Fibroblast of lung (primary cell): ENCODE results near the gene SLC25A25. TPM values are rescaled to one million over a fixed set of nuclear protein-coding genes. Genes with fewer than 3 reads are reported as not detected.

Experiments
- DNase-seq, 2 donors: peaks; one replicate each; pipeline versions ENCODE4 v3.0.0 to v3.0.0-alpha.2; 2010; ENCODE audit warnings: low read depth in 2 of 2
- H2AFZ ChIP-seq: 2 replicates; pipeline ENCODE4 v1.5.1; 2012; ENCODE audit warnings: low read length, control low read depth, inconsistent platforms
- H3K27ac ChIP-seq: 2 replicates; pipeline ENCODE4 v1.5.1; 2011; ENCODE audit warnings: low read length, control low read depth; ENCODE audit not compliant: insufficient read depth
- H3K27me3 ChIP-seq: 2 replicates; pipeline ENCODE4 v1.5.1; 2011; ENCODE audit warnings: mild to moderate bottlenecking, low read length; ENCODE audit not compliant: control insufficient read depth, insufficient read depth
- H3K36me3 ChIP-seq: 2 replicates; pipeline ENCODE4 v1.5.1; 2011; ENCODE audit warnings: low read length; ENCODE audit not compliant: control insufficient read depth, insufficient read depth
- H3K4me1 ChIP-seq: 2 replicates; pipeline ENCODE4 v1.5.1; 2011; ENCODE audit warnings: low read length; ENCODE audit not compliant: control insufficient read depth, insufficient read depth; ENCODE audit errors: extremely low read depth
- H3K4me2 ChIP-seq: 2 replicates; pipeline ENCODE4 v1.5.1; 2011; ENCODE audit warnings: low read length, control low read depth; ENCODE audit not compliant: insufficient read depth; ENCODE audit errors: extremely low read depth
- H3K4me3 ChIP-seq, 4 experiments: fragments of 200-600 bp in 1 of 4; sonication (generic) in 1 of 4; replicated peaks in 1 of 4; 2 replicates each; pipeline ENCODE4 v1.5.1; 2011 to 2016; ENCODE audit warnings: low read length in 4 of 4, low read depth in 3 of 4, mild to moderate bottlenecking in 3 of 4, control low read depth in 2 of 4, inconsistent platforms in 1 of 4, mixed read lengths in 1 of 4; ENCODE audit not compliant: insufficient read depth in 1 of 4; ENCODE audit errors: control extremely low read depth in 1 of 4
- H3K79me2 ChIP-seq: 2 replicates; pipeline ENCODE4 v1.5.1; 2012; ENCODE audit warnings: mild to moderate bottlenecking, low read length, inconsistent platforms; ENCODE audit not compliant: control insufficient read depth, insufficient read depth
- H3K9ac ChIP-seq: 2 replicates; pipeline ENCODE4 v1.5.1; 2011; ENCODE audit warnings: mild to moderate bottlenecking, low read length, control low read depth; ENCODE audit not compliant: insufficient read depth
- H3K9me3 ChIP-seq: 2 replicates; pipeline ENCODE4 v1.5.1; 2012; ENCODE audit warnings: low read depth, low read length; ENCODE audit not compliant: control insufficient read depth, insufficient read depth
- H4K20me1 ChIP-seq: 2 replicates; pipeline ENCODE4 v1.5.1; 2011; ENCODE audit warnings: low read length; ENCODE audit not compliant: control insufficient read depth, insufficient read depth; ENCODE audit errors: extremely low read depth
- CTCF ChIP-seq, 2 donors: IDR thresholded peaks in 1 of 2; conservative IDR thresholded peaks in 1 of 2; 1 replicate in 1 of 2; 2 replicates in 1 of 2; pipeline ENCODE4 v1.5.1; 2011 to 2012; ENCODE audit warnings: low read length in 2 of 2, control low read depth in 1 of 2, inconsistent platforms in 1 of 2, low read depth in 1 of 2, mild to moderate bottlenecking in 1 of 2
- EZH2 ChIP-seq: IDR thresholded peaks from 2 replicates; pipeline ENCODE4 v1.5.1; 2012; ENCODE audit warnings: low read length, control low read depth, mild to moderate bottlenecking; ENCODE audit errors: missing control alignments
- polyA plus RNA-seq, 2 donors: library from polyadenylated mRNA; depleted of rRNA in 1 of 2; stranded (reverse) in 1 of 2; unstranded in 1 of 2; fragments of >200 nt; gene quantifications; 2 replicates each; pipeline ENCODE4 v1.2.1, GENCODE V29; 2011 to 2012; ENCODE audit warnings: missing spikeins in 1 of 2
- total RNA-seq: library from RNA; depleted of rRNA; stranded (reverse); fragments of >200 nt; gene quantifications from 2 replicates; pipeline ENCODE4 v1.2.1, GENCODE V29; 2014

The SLC25A25 gene
- total and polyA plus RNA-seq, 2 donors (not counting 1 experiment from before 2014, with no cell fraction given), result 14.0 to 30.7 TPM

GRCh38 chr9:128025736-128026135, 42.3 kb upstream of the SLC25A25 start:
- Histone ChIP-seq H3K9me3 (no peaks in the 10 kb centered on the region), H4K20me1 (no peaks in the 10 kb centered on the region), H3K9ac (no peak overlapping the region), H3K27ac (no peak overlapping the region), H3K4me3 (no peak overlapping the region), H2AFZ (no peak overlapping the region), H3K36me3 (no peaks in the 10 kb centered on the region), H3K79me2 (no peaks in the 10 kb centered on the region), H3K4me2 (no peak overlapping the region), H3K27me3 (no peaks in the 10 kb centered on the region), H3K4me1 (no peaks in the 10 kb centered on the region)
- TF ChIP-seq CTCF (conservative IDR thresholded peaks at IDR 0.05 in 1 of 2, IDR thresholded peaks at IDR 0.05 in 1 of 2; ENCODE audit: low read depth in 1 of 2, low read length in 2 of 2) (no peak), EZH2 (no peak)
- no peak for DNase-seq

DNA sequence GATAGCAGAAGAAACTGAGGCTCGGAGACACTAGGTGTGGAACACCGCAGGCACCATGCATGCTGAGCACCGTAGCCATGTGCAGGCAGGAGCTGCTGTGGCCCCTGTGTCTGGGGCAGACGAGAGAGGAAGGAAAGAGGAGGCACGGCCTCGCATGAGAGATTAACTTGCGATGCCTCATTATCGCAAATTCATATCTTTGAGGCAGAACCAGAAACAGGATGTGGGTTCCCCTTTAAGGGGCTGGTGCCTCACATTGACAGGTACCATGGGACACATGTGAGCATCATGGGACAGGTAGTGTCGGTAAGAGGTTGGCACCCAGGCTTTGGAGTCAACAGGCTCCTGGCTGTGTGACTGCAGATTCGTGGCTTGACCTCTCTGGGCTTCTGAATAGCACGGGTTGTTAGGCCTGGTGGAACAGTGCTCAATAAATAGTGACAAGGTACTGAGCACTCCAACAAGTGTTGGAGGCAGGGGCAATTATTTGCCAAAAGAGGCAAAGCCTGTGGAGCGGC, 41.7 kb upstream of the SLC25A25 start:
- H3K36me3 ChIP-seq, result no peaks in the 10 kb centered on the region
- no peaks in the 10 kb centered on the region for H3K9me3 ChIP-seq
- no peak overlapping the region for H3K4me2 ChIP-seq
- DNase-seq, result no peak
- H3K27me3 ChIP-seq, result no peaks in the 10 kb centered on the region
- no peak overlapping the region for H2AFZ ChIP-seq
- no peaks in the 10 kb centered on the region for H3K4me1 ChIP-seq
- TF ChIP-seq EZH2, result no peak
- no peak for TF ChIP-seq CTCF (conservative IDR thresholded peaks at IDR 0.05 in 1 of 2, IDR thresholded peaks at IDR 0.05 in 1 of 2; ENCODE audit: low read depth in 1 of 2, low read length in 2 of 2)
- H3K9ac ChIP-seq, result no peak overlapping the region
- no peak overlapping the region for H3K4me3 ChIP-seq
- no peaks in the 10 kb centered on the region for H4K20me1 ChIP-seq
- H3K79me2 ChIP-seq, result no peaks in the 10 kb centered on the region
- no peak overlapping the region for H3K27ac ChIP-seq

- H3K79me2 ChIP-seq, result no peaks in the 10 kb centered on the region
- H3K4me2 ChIP-seq, result no peak overlapping the region
- no peak overlapping the region for H3K27ac ChIP-seq
- DNase-seq, result no peak
- no peak overlapping the region for H3K9ac ChIP-seq
- H3K27me3 ChIP-seq, result no peaks in the 10 kb centered on the region
- H3K4me1 ChIP-seq, result no peaks in the 10 kb centered on the region
- H3K4me3 ChIP-seq, result no peak overlapping the region
- no peaks in the 10 kb centered on the region for H3K9me3 ChIP-seq
- H2AFZ ChIP-seq, result no peak overlapping the region
- H3K36me3 ChIP-seq, result no peaks in the 10 kb centered on the region
- no peaks in the 10 kb centered on the region for H4K20me1 ChIP-seq
- TF ChIP-seq EZH2, result no peak
- TF ChIP-seq CTCF (conservative IDR thresholded peaks at IDR 0.05 in 1 of 2, IDR thresholded peaks at IDR 0.05 in 1 of 2; ENCODE audit: low read depth in 1 of 2, low read length in 2 of 2), result no peak
Observed at GRCh38 chr9:128026773-128027541, 41.1 kb upstream of the SLC25A25 start.
